ENCODE data around the gene ATP8B4.
A peak's percentile ranks its signal among the peaks of the same experiment; 100 is the strongest.

ATP8B4 gene

DNA sequence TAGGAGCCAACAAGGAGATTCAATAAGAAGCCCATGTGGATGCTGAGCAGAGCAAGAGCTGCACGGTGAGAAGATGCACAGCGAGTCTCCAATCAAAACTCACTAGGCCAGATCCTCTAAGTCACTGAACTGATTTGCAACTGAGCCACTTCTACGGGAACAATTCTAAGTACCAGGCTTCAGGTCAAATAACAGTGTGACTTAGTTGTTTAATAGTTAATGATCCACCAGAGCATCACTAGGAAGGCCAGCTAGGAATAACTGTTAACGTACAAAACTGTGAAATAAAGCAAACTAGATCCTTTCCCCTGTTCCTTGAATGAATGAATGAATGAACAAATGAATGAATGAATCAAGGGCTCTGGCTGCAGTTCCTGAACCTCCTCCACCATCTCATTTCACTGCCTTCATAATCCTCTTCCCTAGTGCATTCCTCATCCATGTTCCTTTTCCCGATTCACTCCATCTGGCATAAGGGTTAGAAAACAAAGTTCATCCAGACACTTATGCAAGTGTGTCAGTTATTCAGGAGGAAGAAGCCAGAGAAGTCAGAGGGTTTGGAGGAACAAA, 59.7 kb downstream of the ATP8B4 start:
- DNase-seq: no peak

GRCh38 chr15:50057905-50058639, 61.0 kb downstream of the ATP8B4 start:
- DNase-seq: no peak

DNA sequence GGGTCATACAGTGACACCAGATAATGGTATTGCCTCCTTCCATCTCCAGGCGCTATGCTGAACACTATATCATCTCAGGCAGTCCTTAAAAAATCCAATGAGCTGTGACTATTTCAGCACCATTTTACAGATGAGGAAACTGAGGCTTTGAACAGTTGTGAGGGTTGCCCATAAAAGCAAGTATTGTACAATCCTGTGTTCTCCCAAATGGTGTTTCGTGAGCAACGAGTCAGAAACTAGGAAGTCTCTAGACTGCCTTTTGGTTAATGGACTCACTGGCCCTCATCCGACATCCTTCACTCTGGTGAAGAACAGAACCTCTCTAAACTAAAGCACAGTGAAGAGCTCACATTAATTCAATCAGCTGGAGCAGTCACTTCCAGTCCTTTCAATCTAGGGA, 61.8 kb downstream of the ATP8B4 start:
- no peak for DNase-seq

GRCh38 chr15:50055750-50056157, 63.3 kb downstream of the ATP8B4 start:
- DNase-seq: no peak

DNA sequence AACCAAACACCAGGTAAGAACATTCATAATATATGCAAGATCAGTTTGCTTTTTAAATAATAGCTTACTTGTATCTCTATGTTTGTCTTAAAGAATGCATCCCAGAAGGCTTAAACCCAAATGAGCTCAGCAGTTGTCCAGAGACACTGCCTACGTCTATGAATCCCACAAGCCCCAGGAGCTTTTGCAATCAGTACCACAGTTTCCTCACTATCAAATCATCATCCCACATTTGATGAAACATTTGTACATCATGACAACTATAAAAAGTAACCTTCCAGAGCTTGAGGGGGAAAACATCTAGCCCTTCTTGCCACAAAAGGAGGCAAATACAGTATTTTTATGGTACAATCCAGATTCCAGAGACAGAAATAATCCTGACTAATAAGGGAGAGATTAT, 63.7 kb downstream of the ATP8B4 start:
- DNase-seq: no peak

- DNase-seq: no peak
Measured at GRCh38 chr15:50053055-50053856, 65.8 kb downstream of the ATP8B4 start.

DNA sequence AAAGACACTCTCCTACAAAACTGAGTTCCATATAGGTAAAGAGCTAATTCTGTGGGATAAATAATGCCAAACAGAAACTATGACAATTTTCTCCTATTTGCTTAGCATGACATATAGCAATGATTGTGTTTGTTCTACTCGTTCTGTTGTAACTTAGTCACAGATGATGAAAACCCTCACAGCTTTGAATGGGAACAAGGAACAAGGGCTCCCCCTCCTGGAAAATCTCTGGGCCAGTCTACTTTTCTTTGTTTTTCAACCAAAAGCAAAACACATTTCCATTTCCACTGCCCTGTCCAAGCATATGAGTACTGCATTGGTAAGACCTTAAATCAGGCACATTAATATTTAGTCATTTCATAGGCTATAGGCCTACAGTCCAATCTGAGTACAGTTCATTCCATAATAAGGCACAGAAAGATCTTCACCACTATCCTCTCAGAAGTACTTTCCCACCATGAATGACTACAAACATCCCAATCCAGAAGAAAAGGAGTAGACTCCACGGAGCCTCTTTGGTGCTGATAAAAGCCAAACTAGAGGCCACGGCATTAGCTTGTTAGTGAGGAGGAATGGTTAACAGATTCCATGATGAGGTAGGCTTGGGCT, 67.1 kb downstream of the ATP8B4 start:
- DNase-seq: peak; percentile 17

GRCh38 chr15:50050986-50051743, 67.9 kb downstream of the ATP8B4 start:
- no peak for DNase-seq

- DNase-seq: no peak
Measured at GRCh38 chr15:50049871-50050270, 69.2 kb downstream of the ATP8B4 start.

DNA sequence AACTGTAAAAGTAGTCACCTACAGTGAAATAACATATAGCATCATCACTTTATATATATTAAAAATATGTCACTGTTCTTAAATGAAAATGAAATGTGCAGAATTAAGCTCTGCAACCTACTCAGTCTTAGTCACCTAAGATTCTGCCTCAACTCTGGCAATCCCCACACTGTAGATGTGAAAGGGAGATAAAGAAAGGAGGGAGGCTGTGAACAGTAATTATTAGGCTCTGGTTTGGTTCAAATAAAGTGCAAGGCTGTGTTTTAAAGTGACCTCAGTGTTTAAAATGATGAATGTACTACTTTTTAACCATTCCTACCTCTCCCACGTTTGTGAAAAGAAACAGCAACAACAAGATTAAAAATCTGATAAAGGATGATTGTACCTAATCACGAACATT, 72.2 kb downstream of the ATP8B4 start:
- DNase-seq: no peak

GRCh38 chr15:50046159-50046558, 72.9 kb downstream of the ATP8B4 start:
- no peak for DNase-seq

GRCh38 chr15:50044904-50045303, 74.1 kb downstream of the ATP8B4 start:
- DNase-seq: no peak

DNA sequence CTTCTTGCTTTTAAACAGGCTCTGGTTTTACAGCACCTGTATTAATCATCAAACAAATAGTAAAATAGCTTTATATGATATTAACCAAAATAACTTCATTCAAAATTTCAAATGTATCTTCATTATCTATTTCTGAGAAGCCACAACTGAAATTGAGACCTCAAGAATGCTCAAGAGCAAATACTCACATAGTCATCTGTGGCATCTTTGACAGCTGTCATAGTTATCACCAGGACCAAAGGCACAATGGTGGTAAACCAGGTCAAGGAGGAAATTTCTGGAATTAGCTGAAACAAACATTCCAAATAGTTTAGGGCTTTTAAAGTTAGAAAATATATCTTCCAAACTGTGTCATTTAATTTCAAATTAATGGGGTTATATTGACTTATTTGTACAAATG, 74.6 kb downstream of the ATP8B4 start:
- no peak for DNase-seq

DNA sequence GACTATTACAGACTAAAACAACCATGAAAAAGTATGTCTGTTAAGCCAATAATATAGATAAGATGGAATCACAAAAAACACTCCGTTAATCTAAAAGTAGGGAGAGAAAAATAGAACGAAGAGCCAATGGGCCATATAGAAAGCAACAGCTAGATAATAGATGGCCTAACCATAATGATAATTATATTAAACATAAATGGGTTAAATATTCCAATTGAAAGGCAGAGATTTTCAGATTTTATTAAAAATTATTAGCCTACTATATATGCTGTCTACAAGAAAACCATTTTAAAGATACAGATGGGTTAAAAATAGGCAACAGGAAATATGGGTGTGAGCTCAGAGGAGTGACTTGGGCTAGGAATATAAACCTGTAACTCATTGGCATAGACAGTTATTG, 76.3 kb downstream of the ATP8B4 start:
- DNase-seq: no peak

GRCh38 chr15:50030456-50030855, 88.6 kb downstream of the ATP8B4 start:
- DNase-seq: no peak

DNA sequence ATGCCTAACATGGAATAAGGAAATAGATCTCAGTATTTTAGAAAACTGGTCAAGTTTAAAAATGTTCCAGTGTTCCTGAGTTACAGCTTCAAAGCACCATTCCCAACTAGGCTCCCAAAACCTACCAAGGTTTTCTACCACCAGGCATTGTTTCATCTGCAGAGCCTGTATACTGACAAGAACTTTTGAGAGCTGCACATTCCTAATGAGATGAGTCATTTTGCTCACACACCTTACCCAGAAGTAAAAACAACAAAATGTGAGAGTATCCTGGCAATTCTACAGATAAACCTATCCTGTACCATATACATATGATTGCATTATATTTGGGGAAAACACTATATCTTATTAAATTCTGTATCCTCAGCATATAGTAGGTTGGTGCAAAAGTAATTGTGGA, 90.7 kb downstream of the ATP8B4 start:
- DNase-seq: no peak

GRCh38 chr15:50024281-50024680, 94.8 kb downstream of the ATP8B4 start:
- DNase-seq: no peak

- DNase-seq: no peak
Measured at GRCh38 chr15:50018491-50018890, 100.5 kb downstream of the ATP8B4 start.

- no peak for DNase-seq
Measured at GRCh38 chr15:50017522-50017921, 101.5 kb downstream of the ATP8B4 start.

DNA sequence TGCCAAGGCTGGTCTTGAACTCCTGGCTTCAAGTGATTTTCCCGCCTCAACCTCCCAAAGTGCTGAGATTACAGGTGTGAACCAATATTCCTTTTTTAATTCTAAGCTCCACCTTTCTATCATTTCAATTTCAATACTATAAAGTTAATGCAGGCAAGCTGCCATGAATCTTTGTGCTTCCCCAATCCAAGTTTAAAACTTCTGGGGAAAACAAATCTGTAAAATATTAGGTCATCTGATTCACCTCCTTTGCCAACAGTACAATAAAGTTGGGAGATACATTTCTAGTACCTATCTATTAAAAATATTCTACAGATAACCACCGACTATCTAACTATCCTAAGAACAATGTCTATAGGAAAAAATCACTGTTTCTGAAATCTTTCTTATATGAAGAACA, 102.1 kb downstream of the ATP8B4 start:
- DNase-seq: no peak

DNA sequence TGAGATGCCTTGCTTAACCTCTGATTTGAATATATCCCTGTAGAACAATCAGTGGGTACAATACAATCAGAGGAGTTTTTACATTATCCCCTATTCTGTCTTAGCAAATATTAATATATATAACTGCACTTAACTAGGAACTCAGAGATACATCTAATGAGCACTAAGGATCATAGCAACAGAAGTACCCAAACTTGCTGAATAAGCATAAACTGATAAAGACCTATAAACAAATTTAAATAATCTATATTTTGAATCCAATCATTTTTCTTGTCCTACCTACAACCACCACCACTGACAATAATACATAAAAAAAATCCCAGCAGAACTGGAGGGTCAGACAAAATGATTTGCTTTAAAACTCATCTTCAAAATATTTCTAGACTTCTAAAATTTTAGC, 106.2 kb downstream of the ATP8B4 start:
- DNase-seq: no peak

GRCh38 chr15:50009634-50010033, 109.4 kb downstream of the ATP8B4 start:
- no peak for DNase-seq

DNA sequence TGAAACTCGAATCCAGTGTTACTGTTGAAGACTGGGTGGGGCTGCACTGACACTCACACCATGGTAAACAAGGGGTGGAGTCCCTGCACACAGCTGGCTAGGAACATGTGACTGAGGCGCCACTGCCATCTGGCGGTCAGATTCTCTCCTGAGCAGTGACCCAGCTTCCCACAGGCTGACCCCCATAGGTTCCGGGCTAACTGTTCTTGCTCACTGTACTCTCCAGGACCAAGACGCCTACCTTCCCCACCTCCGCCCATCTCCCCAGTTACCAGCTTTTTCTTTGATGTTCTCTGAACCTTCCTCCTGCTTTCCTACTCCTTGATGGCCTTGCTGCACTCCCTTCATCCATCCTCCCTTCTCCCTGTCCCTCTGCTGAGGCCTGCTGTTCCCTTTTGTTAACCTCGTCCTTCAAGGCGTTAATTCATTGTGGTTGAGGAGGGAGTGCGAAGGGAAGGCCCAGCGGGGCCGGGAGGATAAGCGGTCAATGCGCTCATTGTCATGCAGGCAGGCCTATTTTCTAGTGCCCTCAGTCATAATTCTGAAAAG, 115.2 kb downstream of the ATP8B4 start:
- peak; percentile 54 for DNase-seq

All from stimulated activated CD4-positive, alpha-beta T cell treated with anti-CD3 and anti-CD28 coated beads, Interleukin-1b, Interleukin-23, amount 100 ng/mL, for 48 hours (primary cell).